Cardiac muscle cell (in vitro differentiated cells and primary cell): ENCODE measurements around the gene SLC39A13. TPM values are rescaled to one million over a fixed set of nuclear protein-coding genes. Genes with fewer than 3 reads are reported as not detected.

ENCODE experiments used
- DNase-seq, 2 donors: peaks; one replicate each; pipeline versions ENCODE4 v3.0.0 to v3.0.0-alpha.2; 2010 to 2017; ENCODE audit warnings: low read depth in 1 of 2, low spot score in 1 of 2
- H3K27ac ChIP-seq: fragments of 200-600 bp; sonication (generic); 2 replicates; pipeline ENCODE4 v1.5.1; 2016
- H3K27me3 ChIP-seq: fragments of 200-600 bp; sonication (generic); 2 replicates; pipeline ENCODE4 v1.6.0; 2016; ENCODE audit warnings: control low read depth
- H3K36me3 ChIP-seq: fragments of 200-600 bp; sonication (generic); 2 replicates; pipeline ENCODE4 v1.5.1; 2016; ENCODE audit warnings: control low read depth
- H3K4me1 ChIP-seq: fragments of 200-600 bp; sonication (generic); 2 replicates; pipeline ENCODE4 v1.8.1; 2017; ENCODE audit warnings: low read depth, mild to moderate bottlenecking, mixed run types
- H3K4me3 ChIP-seq: fragments of 200-600 bp; sonication (generic); 2 replicates; pipeline ENCODE4 v1.5.1; 2016; ENCODE audit warnings: mild to moderate bottlenecking
- H3K9me3 ChIP-seq: fragments of 200-600 bp; sonication (generic); 2 replicates; pipeline ENCODE4 v1.5.1; 2017; ENCODE audit warnings: low read depth, mild to moderate bottlenecking, control low read depth
- polyA plus RNA-seq: library from polyadenylated mRNA; unstranded; fragments of >200 nt; fragmentation: Nextera tagmentation; extraction: Ambion mirVana; gene quantifications from 2 replicates; pipeline ENCODE4 v1.2.1, GENCODE V29; 2016
- total RNA-seq: library from RNA; depleted of rRNA; stranded (reverse); fragments of >200 nt; gene quantifications from 2 replicates; pipeline ENCODE4 v1.2.3, GENCODE V29; 2016
- TF ChIP-seq, protein P1 (sequence below): IDR thresholded peaks from 2 replicates; pipeline ENCODE4 v1.5.1; 2012; ENCODE audit warnings: low read depth, mild to moderate bottlenecking, low read length

SLC39A13 gene
- total and polyA plus RNA-seq, 2 experiments from 2014 or later: 71.7 to 86.6 TPM

DNA sequence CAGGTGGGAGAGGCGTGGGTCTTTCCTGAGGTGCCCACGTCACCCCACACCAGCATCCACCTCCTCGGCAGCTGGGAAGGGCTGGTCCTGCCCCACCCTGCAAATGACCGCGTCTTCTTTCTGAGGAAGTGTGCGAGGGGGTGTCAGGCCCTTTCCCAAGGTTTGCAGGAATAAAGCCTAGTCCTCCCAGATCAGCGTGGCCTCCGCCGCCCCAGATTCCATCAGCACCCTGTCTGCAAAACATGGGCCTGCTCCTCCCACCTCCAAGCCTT, 14.4 kb upstream of the SLC39A13 start:
- DNase-seq: no peak

DNA sequence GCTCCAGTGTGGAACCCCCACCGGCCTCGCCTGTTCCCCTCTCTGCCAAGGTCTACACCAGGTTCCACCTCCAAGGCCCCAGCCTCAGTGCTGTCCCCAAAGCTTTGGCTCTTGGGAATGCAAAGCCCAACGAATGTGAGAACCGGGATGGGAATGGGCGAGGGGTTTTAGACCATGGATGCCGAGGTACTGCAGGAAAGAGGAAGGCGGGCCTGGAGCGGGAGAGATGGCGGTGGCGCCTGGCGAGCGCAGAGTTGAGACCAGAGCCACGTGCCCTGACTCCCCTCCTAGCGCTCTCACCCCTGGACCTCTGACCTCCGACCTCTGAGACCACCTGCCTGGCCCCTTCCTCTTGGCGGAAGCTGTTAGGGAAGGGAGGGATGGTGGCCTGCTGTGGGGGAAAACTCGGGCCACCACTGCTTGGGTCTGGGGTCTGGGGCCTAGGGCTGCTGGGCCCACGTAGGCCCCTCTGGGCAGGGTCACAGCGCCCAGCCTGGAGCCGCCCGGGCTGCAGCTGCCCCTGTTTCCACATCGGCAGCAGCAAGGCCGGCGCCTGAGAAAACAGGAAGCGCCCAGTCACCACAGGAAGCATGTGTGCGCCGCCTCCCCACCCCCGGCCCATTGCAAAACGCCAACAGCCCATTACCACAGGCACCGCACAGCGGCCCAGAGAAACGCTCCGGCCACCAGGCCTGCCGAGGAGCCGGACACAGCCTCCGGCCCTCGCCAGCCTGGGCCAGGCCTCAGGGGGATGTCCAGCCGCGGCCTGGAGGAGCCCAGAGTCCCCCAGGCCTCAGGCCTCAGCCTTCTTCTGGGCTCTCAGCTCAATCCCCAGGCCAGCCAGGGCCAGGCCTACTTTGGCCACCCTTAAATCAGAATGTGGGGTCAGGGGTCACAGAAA, 13.8 kb upstream of the SLC39A13 start:
- peak in 1 of 2 donors; percentile 90 for DNase-seq
- H3K27ac ChIP-seq: peak overlapping the region; percentile 78
- no peaks in the 10 kb centered on the region for H3K36me3 ChIP-seq
- H3K4me1 ChIP-seq: peaks cover 15% of the 10 kb centered on the region
- H3K4me3 ChIP-seq: no peak overlapping the region
- H3K9me3 ChIP-seq: no peaks in the 10 kb centered on the region
- TF ChIP-seq, protein P1, sequence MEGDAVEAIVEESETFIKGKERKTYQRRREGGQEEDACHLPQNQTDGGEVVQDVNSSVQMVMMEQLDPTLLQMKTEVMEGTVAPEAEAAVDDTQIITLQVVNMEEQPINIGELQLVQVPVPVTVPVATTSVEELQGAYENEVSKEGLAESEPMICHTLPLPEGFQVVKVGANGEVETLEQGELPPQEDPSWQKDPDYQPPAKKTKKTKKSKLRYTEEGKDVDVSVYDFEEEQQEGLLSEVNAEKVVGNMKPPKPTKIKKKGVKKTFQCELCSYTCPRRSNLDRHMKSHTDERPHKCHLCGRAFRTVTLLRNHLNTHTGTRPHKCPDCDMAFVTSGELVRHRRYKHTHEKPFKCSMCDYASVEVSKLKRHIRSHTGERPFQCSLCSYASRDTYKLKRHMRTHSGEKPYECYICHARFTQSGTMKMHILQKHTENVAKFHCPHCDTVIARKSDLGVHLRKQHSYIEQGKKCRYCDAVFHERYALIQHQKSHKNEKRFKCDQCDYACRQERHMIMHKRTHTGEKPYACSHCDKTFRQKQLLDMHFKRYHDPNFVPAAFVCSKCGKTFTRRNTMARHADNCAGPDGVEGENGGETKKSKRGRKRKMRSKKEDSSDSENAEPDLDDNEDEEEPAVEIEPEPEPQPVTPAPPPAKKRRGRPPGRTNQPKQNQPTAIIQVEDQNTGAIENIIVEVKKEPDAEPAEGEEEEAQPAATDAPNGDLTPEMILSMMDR: no peak
- H3K27me3 ChIP-seq: no peaks in the 10 kb centered on the region

More for the DNA sequence above, 14.4 kb upstream of the SLC39A13 start:
- Histone ChIP-seq H3K4me3 (no peak overlapping the region), H3K9me3 (no peaks in the 10 kb centered on the region), H3K27me3 (no peaks in the 10 kb centered on the region), H3K4me1 (peaks cover 15% of the 10 kb centered on the region), H3K27ac (peak overlapping the region; percentile 78), H3K36me3 (no peaks in the 10 kb centered on the region)
- TF ChIP-seq, protein P1: no peak

DNA sequence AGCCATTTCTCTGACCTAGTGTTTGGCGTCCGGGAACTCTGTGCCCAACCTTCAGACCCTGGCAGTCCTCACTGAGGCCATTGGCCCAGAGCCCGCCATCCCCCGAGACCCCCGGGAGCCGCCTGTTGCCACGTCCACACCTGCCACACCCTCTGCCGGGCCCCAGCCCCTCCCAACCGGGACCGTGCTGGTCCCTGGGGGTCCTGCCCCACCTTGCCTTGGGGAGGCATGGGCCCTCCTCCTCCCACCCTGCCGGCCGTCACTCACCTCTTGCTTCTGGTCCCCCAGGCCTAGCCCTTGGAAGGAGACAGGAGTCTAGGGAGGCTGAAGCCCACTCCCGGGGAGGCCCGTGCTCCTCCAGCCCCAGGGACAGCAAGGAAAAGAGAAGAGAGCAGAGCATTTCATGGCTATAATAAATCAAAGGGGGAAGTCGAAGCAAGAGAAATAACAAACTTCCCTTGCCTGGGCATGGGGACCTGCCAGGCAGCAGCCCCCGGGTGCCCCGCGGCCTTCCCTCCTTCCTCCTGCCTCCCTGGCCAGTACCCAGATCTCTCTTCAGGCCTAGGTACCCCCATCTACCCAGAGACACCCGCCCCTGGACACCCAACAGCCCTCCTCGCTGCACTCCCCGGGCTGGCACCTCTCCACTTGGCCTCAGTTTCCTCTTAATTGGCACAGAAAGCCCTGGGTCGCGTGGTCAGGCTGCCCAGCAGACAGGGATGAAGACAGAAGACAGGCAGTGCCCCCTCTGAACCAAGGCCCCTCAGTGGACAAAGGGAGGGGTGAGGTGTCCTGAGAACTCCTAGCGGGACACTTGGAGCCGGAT, 13.0 kb upstream of the SLC39A13 start:
- Histone ChIP-seq H3K27me3 (no peaks in the 10 kb centered on the region), H3K4me1 (peaks cover 21% of the 10 kb centered on the region), H3K4me3 (no peak overlapping the region), H3K9me3 (no peaks in the 10 kb centered on the region), H3K36me3 (no peaks in the 10 kb centered on the region), H3K27ac (no peak overlapping the region)
- no peak for DNase-seq
- TF ChIP-seq, protein P1: no peak

DNA sequence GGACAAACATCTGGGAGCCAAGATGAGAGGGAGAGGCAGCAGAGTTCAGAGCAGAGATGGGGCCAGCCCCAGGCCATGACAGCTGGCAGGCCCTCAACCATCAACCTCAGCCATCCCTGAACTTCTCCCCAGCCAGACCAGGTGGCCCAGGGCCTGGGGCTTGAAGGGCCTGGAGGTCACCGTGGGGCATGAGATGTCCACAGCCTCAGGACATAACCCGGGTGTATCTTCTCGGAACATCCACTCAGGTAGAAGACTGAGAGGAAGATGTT, 12.4 kb upstream of the SLC39A13 start:
- Histone ChIP-seq H3K27me3 (no peaks in the 10 kb centered on the region), H3K27ac (no peak overlapping the region), H3K9me3 (no peaks in the 10 kb centered on the region), H3K4me1 (peaks cover 25% of the 10 kb centered on the region), H3K36me3 (no peaks in the 10 kb centered on the region), H3K4me3 (no peak overlapping the region)
- no peak for DNase-seq
- TF ChIP-seq, protein P1: no peak

DNA sequence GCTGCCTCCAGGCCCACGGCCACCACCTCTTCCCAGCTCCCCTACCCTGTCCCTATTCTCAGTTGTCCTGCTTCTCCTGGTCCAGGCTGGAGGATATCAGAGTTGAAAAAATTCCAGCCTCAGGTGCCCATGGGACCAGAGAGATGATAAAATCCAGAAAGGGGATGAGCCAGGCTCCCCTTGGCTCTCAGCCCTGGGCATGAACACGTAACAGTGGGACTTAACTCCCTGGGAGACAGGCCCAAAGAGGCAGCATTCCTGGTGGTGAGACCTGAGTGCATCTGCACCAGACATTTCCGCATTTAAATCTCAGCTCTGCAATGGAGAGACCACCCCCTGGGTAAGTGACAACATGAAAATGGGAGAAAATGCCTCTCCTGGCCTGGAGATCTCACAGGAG, 10.4 kb upstream of the SLC39A13 start:
- peaks cover 19% of the 10 kb centered on the region for H3K4me1 ChIP-seq
- no peak overlapping the region for H3K4me3 ChIP-seq
- no peaks in the 10 kb centered on the region for H3K36me3 ChIP-seq
- TF ChIP-seq, protein P1: no peak
- no peak for DNase-seq
- H3K9me3 ChIP-seq: no peaks in the 10 kb centered on the region
- no peak overlapping the region for H3K27ac ChIP-seq
- H3K27me3 ChIP-seq: no peaks in the 10 kb centered on the region
